ENCODE data around the gene MDC1.
"Not testable (repeated sequence)": the region's sequence is repeated elsewhere in the genome, so short reads cannot be mapped to it uniquely, and the experiment has no call there.

MDC1 gene

GRCh38 chr6:30678964-30679726 is 37.9 kb downstream of the MDC1 start:
- no peak overlapping the region for H2AFZ ChIP-seq
- TF ChIP-seq CTCF (IDR thresholded peaks at IDR 0.05), result peak; percentile 98
- no peaks in the 10 kb centered on the region for H3K36me3 ChIP-seq (ENCODE audit: control insufficient read depth, insufficient read depth, low read length)
- no peak overlapping the region for H3K4me3 ChIP-seq (ENCODE audit: low read depth, low read length)
- no peaks in the 10 kb centered on the region for H3K9me3 ChIP-seq (ENCODE audit: control insufficient read depth, low read length)
- no peak overlapping the region for H3K4me2 ChIP-seq (ENCODE audit: low read length)
- H3K79me2 ChIP-seq, result no peaks in the 10 kb centered on the region
- no peaks in the 10 kb centered on the region for H3K27me3 ChIP-seq (ENCODE audit: control insufficient read depth, insufficient read depth, low read length)
- no peak overlapping the region for H3K9ac ChIP-seq
- no peaks in the 10 kb centered on the region for H3K4me1 ChIP-seq
- no peak overlapping the region for H3K27ac ChIP-seq

GRCh38 chr6:30676660-30677285 is 40.3 kb downstream of the MDC1 start:
- Histone ChIP-seq H3K4me1 (peaks cover under 1% of the 10 kb centered on the region), H3K27ac (no peak overlapping the region), H2AFZ (no peak overlapping the region)

DNA sequence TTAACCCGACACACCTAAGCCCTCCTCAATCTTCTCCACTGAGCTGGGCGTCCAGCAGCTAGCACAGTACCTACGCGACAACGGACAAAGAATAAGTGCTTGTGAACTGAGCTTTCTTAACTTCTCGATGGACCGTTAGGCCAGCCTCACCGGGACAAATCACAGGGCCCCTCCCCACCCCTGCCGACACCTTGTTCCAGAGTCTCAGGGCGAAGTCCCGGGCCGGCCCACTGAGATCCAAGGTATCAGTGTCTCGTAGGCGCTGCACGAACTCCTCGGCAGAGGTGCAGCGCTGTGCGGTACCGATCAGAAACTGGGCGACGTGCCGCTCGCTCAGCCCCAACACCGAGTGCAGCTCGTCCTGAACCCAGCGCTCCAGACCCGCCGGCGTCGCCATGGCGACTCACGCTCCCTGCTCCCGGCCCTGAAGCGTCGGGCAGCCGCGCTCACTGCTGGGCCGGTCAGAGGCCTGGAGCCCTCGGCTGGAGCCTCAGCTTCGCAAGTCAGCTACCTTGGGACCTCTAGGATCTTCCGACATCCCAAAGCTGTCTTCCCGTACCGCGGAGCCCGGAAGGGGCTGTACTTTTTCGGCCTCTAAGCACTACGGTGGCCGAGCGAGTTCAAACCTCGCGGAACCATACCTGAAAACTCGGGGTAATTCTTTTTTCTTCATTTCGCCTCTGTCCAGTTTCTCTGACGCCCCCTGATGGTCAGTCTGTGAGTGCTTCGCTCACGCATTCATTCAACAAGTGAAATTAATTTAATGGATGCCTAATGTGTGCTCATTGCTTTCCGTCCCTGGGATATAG is 44.4 kb downstream of the MDC1 start, which contains the start of gene DHX16:
TSS of gene DHX16 (minus strand) at position 562 of the 809 bp plus-strand sequence. CDS start at position 397, 165 bp downstream.
- H3K4me1 ChIP-seq, result peaks cover 10% of the 10 kb centered on the region
- peak within 1 kb of the TSS; percentile 74 for H3K27ac ChIP-seq
- H3K79me2 ChIP-seq, result peaks cover 13% of the 10 kb centered on the region
- peak within 1 kb of the TSS; percentile 55 for H3K9ac ChIP-seq
- H3K9me3 ChIP-seq (ENCODE audit: control insufficient read depth, low read length), result no peaks in the 10 kb centered on the region
- peak within 1 kb of the TSS; percentile 91 for H2AFZ ChIP-seq
- peak within 1 kb of the TSS; percentile 88 for H3K4me3 ChIP-seq (ENCODE audit: low read depth, low read length)
- peak; percentile 92 for TF ChIP-seq CTCF (IDR thresholded peaks at IDR 0.05)
- no peaks in the 10 kb centered on the region for H3K27me3 ChIP-seq (ENCODE audit: control insufficient read depth, insufficient read depth, low read length)
- H3K4me2 ChIP-seq (ENCODE audit: low read length), result peak within 1 kb of the TSS; percentile 79
- no peaks in the 10 kb centered on the region for H3K36me3 ChIP-seq (ENCODE audit: control insufficient read depth, insufficient read depth, low read length)

More at GRCh38 chr6:30676660-30677285, 40.3 kb downstream of the MDC1 start:
- no peak for TF ChIP-seq CTCF (IDR thresholded peaks at IDR 0.05)
- H3K36me3 ChIP-seq (ENCODE audit: control insufficient read depth, insufficient read depth, low read length), result no peaks in the 10 kb centered on the region
- no peaks in the 10 kb centered on the region for H3K27me3 ChIP-seq (ENCODE audit: control insufficient read depth, insufficient read depth, low read length)
- H3K4me3 ChIP-seq (ENCODE audit: low read depth, low read length), result no peak overlapping the region
- H3K4me2 ChIP-seq (ENCODE audit: low read length), result no peak overlapping the region
- H3K79me2 ChIP-seq, result peaks cover 7% of the 10 kb centered on the region
- H3K9me3 ChIP-seq (ENCODE audit: control insufficient read depth, low read length), result no peaks in the 10 kb centered on the region
- no peak overlapping the region for H3K9ac ChIP-seq

- Histone ChIP-seq H3K9me3 (ENCODE audit: control insufficient read depth, low read length) (no peaks in the 10 kb centered on the region), H3K4me1 (peaks cover 11% of the 10 kb centered on the region), H3K4me3 (ENCODE audit: low read depth, low read length) (peak overlapping the region; percentile 88), H3K4me2 (ENCODE audit: low read length) (no peak overlapping the region), H3K27ac (no peak overlapping the region), H3K79me2 (peaks cover 13% of the 10 kb centered on the region), H3K9ac (no peak overlapping the region), H3K36me3 (ENCODE audit: control insufficient read depth, insufficient read depth, low read length) (no peaks in the 10 kb centered on the region), H3K27me3 (ENCODE audit: control insufficient read depth, insufficient read depth, low read length) (no peaks in the 10 kb centered on the region), H2AFZ (no peak overlapping the region)
- TF ChIP-seq CTCF (IDR thresholded peaks at IDR 0.05), result no peak
Measured at GRCh38 chr6:30670760-30671527, 46.1 kb downstream of the MDC1 start.

DNA sequence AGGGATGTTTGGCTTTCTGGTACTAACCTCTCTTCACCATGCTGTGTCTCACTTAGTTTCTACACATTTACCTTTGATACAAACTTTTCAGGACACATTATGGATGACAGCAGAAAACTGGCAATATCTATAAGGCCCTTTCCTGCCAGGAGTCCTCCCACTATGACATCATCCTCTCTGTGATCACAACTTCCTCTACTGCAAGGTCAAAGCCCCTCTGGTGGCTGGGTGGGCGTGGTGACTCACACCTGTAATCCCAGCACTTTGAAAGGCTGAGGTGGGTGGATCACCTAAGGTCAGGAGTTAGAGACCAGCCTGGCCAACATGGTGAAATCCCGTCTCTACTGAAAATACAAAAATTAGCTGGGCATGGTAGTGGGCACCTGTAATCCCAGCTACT is 50.8 kb downstream of the MDC1 start:
- H3K27ac ChIP-seq; H3K4me1 ChIP-seq; H2AFZ ChIP-seq; H3K9ac ChIP-seq; H3K4me2 ChIP-seq (ENCODE audit: low read length); H3K36me3 ChIP-seq (ENCODE audit: control insufficient read depth, insufficient read depth, low read length); H3K79me2 ChIP-seq; H3K4me3 ChIP-seq (ENCODE audit: low read depth, low read length); H3K27me3 ChIP-seq (ENCODE audit: control insufficient read depth, insufficient read depth, low read length); H3K9me3 ChIP-seq (ENCODE audit: control insufficient read depth, low read length): not testable (repeated sequence)
